NCI-H2171 treated with DMSO at 0.1 percent for 48 hours (cell line): ENCODE measurements around the gene DGKH.
A peak's percentile ranks its signal among the peaks of the same experiment; 100 is the strongest.
"Not testable (repeated sequence)": the region's sequence is repeated elsewhere in the genome, so short reads cannot be mapped to it uniquely, and the experiment has no call there.

Experiments used
- DNase-seq: peaks from one replicate; lab custom pipeline; 2025; lab: John Stamatoyannopoulos, UW

Gene DGKH

GRCh38 chr13:42225051-42225450 is 176.6 kb downstream of the DGKH start:
- DNase-seq: no peak

- not testable (repeated sequence) for DNase-seq
These were observed 178.3 kb downstream of the DGKH start for GRCh38 chr13:42226759-42227158.

- DNase-seq: no peak
These were observed 180.1 kb downstream of the DGKH start for GRCh38 chr13:42228527-42228926.

- no peak for DNase-seq
These were observed 180.8 kb downstream of the DGKH start for GRCh38 chr13:42229287-42229686.

GRCh38 chr13:42232671-42233070 is 184.2 kb downstream of the DGKH start:
- no peak for DNase-seq

- no peak for DNase-seq
These were observed 185.3 kb downstream of the DGKH start for GRCh38 chr13:42233726-42234125.

GRCh38 chr13:42239161-42239560 is 190.7 kb downstream of the DGKH start:
- no peak for DNase-seq

- no peak for DNase-seq
These were observed 191.2 kb downstream of the DGKH start for GRCh38 chr13:42239644-42240043.

GRCh38 chr13:42246541-42246940 is 198.1 kb downstream of the DGKH start:
- DNase-seq: no peak

GRCh38 chr13:42247883-42248282 is 199.4 kb downstream of the DGKH start:
- no peak for DNase-seq

GRCh38 chr13:42255886-42256285 is 207.4 kb downstream of the DGKH start:
- no peak for DNase-seq

- peak; percentile 91 for DNase-seq
These were observed 210.3 kb downstream of the DGKH start for GRCh38 chr13:42258747-42259146.

GRCh38 chr13:42259515-42259914 is 211.1 kb downstream of the DGKH start:
- DNase-seq: no peak

GRCh38 chr13:42260903-42261654 is 212.6 kb downstream of the DGKH start:
- no peak for DNase-seq

GRCh38 chr13:42266473-42266872 is 218.0 kb downstream of the DGKH start:
- DNase-seq: no peak

- no peak for DNase-seq
These were observed 221.9 kb downstream of the DGKH start for GRCh38 chr13:42270160-42270856.

- DNase-seq: no peak
These were observed 222.4 kb downstream of the DGKH start for GRCh38 chr13:42270857-42271215.

- DNase-seq: peak; percentile 92
These were observed 223.1 kb downstream of the DGKH start for GRCh38 chr13:42271337-42272114.

GRCh38 chr13:42272115-42272803 is 223.8 kb downstream of the DGKH start, which contains the start of gene AKAP11:
Gene AKAP11, plus strand, starts transcription at chr13:42272152. Its CDS starts 14,197 bp downstream, at chr13:42286349.
- peak; percentile 51 for DNase-seq

GRCh38 chr13:42272804-42273175 is 224.3 kb downstream of the DGKH start:
- DNase-seq: no peak

GRCh38 chr13:42274386-42275097 is 226.1 kb downstream of the DGKH start:
- DNase-seq: no peak

- no peak for DNase-seq
These were observed 226.6 kb downstream of the DGKH start for GRCh38 chr13:42275098-42275471.
